ENCODE data around the gene TMEM255B.
A peak's percentile ranks its signal among the peaks of the same experiment; 100 is the strongest.

TMEM255B gene

GRCh38 chr13:113813070-113813748 is 54.2 kb downstream of the TMEM255B start:
- no peak for TF ChIP-seq CTCF (IDR thresholded peaks at IDR 0.05; ENCODE audit: low read length, missing control alignments)
- no peak for DNase-seq (ENCODE audit: low read depth)
- no peak overlapping the region for H3K4me3 ChIP-seq (replicated peaks; ENCODE audit: low read depth, low read length)

GRCh38 chr13:113813749-113814434 is 54.9 kb downstream of the TMEM255B start:
- H3K4me3 ChIP-seq (replicated peaks; ENCODE audit: low read depth, low read length), result no peak overlapping the region
- peak; percentile 34 for DNase-seq (ENCODE audit: low read depth)
- TF ChIP-seq CTCF (IDR thresholded peaks at IDR 0.05; ENCODE audit: low read length, missing control alignments), result no peak

GRCh38 chr13:113814435-113814821 is 55.4 kb downstream of the TMEM255B start:
- no peak overlapping the region for H3K4me3 ChIP-seq (replicated peaks; ENCODE audit: low read depth, low read length)
- DNase-seq (ENCODE audit: low read depth), result peak; percentile 46
- no peak for TF ChIP-seq CTCF (IDR thresholded peaks at IDR 0.05; ENCODE audit: low read length, missing control alignments)

- no peak overlapping the region for H3K4me3 ChIP-seq (replicated peaks; ENCODE audit: low read depth, low read length)
- DNase-seq (ENCODE audit: low read depth), result no peak
- no peak for TF ChIP-seq CTCF (IDR thresholded peaks at IDR 0.05; ENCODE audit: low read length, missing control alignments)
These were observed 56.4 kb downstream of the TMEM255B start for GRCh38 chr13:113815151-113816058.

GRCh38 chr13:113816254-113816929 is 57.4 kb downstream of the TMEM255B start:
- no peak overlapping the region for H3K4me3 ChIP-seq (replicated peaks; ENCODE audit: low read depth, low read length)
- no peak for TF ChIP-seq CTCF (IDR thresholded peaks at IDR 0.05; ENCODE audit: low read length, missing control alignments)
- DNase-seq (ENCODE audit: low read depth), result no peak

Data from fibroblast of pulmonary artery (primary cell).